ENCODE measurements around the gene TPD52L1. TPM values are rescaled to one million over a fixed set of nuclear protein-coding genes. Genes with fewer than 3 reads are reported as not detected.

The TPD52L1 gene
- total and polyA plus RNA-seq, 4 donors: 15.6 to 43.5 (median 16.7) TPM

GRCh38 chr6:125246566-125246965, 93.0 kb downstream of the TPD52L1 start:
- H3K4me3 ChIP-seq: no peak overlapping the region
- DNase-seq: no peak
- no peak for ATAC-seq (ENCODE audit: insufficient read depth, low FRiP score)
- H3K4me1 ChIP-seq (ENCODE audit: control insufficient read depth in 5 of 5, insufficient read depth in 5 of 5, low read length in 5 of 5): peaks cover 0 to 3% (median 1%) of the 10 kb centered on the region in 5 donors
- peaks cover 0 to 2% (median under 1%) of the 10 kb centered on the region in 4 donors for H3K9me3 ChIP-seq (ENCODE audit: control insufficient read depth in 4 of 4, insufficient read depth in 3 of 4, low read length in 3 of 4)
- TF ChIP-seq CTCF (IDR thresholded peaks at IDR 0.05; ENCODE audit: control extremely low read depth, extremely low read depth): no peak
- no peaks in the 10 kb centered on the region for H3K27me3 ChIP-seq (ENCODE audit: control insufficient read depth in 3 of 3, insufficient read depth in 3 of 3, low read length in 2 of 3)
- no peak overlapping the region for H3K27ac ChIP-seq (ENCODE audit: low read depth in 1 of 2, low read length in 1 of 2)
- no peaks in the 10 kb centered on the region for H3K36me3 ChIP-seq (ENCODE audit: control insufficient read depth in 4 of 4, insufficient read depth in 4 of 4, low read length in 4 of 4)
- no peak overlapping the region for H3K9ac ChIP-seq (ENCODE audit: insufficient read depth in 1 of 2, low read length in 2 of 2)

GRCh38 chr6:125248136-125248535, 94.6 kb downstream of the TPD52L1 start:
- H3K4me3 ChIP-seq: no peak overlapping the region
- TF ChIP-seq CTCF (IDR thresholded peaks at IDR 0.05; ENCODE audit: control extremely low read depth, extremely low read depth): no peak
- no peak overlapping the region for H3K9ac ChIP-seq (ENCODE audit: insufficient read depth in 1 of 2, low read length in 2 of 2)
- H3K4me1 ChIP-seq (ENCODE audit: control insufficient read depth in 5 of 5, insufficient read depth in 5 of 5, low read length in 5 of 5): peaks cover 0 to 8% (median 3%) of the 10 kb centered on the region in 5 donors
- no peaks in the 10 kb centered on the region for H3K36me3 ChIP-seq (ENCODE audit: control insufficient read depth in 4 of 4, insufficient read depth in 4 of 4, low read length in 4 of 4)
- no peak for DNase-seq
- H3K27ac ChIP-seq (ENCODE audit: low read depth in 1 of 2, low read length in 1 of 2): no peak overlapping the region
- no peak for ATAC-seq (ENCODE audit: insufficient read depth, low FRiP score)
- peaks cover 0 to 2% (median under 1%) of the 10 kb centered on the region in 4 donors for H3K9me3 ChIP-seq (ENCODE audit: control insufficient read depth in 4 of 4, insufficient read depth in 3 of 4, low read length in 3 of 4)
- no peaks in the 10 kb centered on the region for H3K27me3 ChIP-seq (ENCODE audit: control insufficient read depth in 3 of 3, insufficient read depth in 3 of 3, low read length in 2 of 3)
- WGBS, 2 donors: 95 to 98% methylated on average over 7 of the region's 7 CpGs

- Histone ChIP-seq H3K9ac (ENCODE audit: insufficient read depth in 1 of 2, low read length in 2 of 2) (no peak overlapping the region), H3K27ac (ENCODE audit: low read depth in 1 of 2, low read length in 1 of 2) (no peak overlapping the region), H3K9me3 (ENCODE audit: control insufficient read depth in 4 of 4, insufficient read depth in 3 of 4, low read length in 3 of 4) (peaks cover 0 to 2% (median 0%) of the 10 kb centered on the region in 4 donors), H3K27me3 (ENCODE audit: control insufficient read depth in 3 of 3, insufficient read depth in 3 of 3, low read length in 2 of 3) (no peaks in the 10 kb centered on the region), H3K4me1 (ENCODE audit: control insufficient read depth in 5 of 5, insufficient read depth in 5 of 5, low read length in 5 of 5) (peaks cover 0 to 8% (median 3%) of the 10 kb centered on the region in 5 donors), H3K36me3 (ENCODE audit: control insufficient read depth in 4 of 4, insufficient read depth in 4 of 4, low read length in 4 of 4) (no peaks in the 10 kb centered on the region), H3K4me3 (no peak overlapping the region)
- WGBS, 2 donors: 92 to 93% methylated on average over 1 of the region's 1 CpG
- DNase-seq (no peak), ATAC-seq (ENCODE audit: insufficient read depth, low FRiP score) (no peak)
- TF ChIP-seq CTCF (IDR thresholded peaks at IDR 0.05; ENCODE audit: control extremely low read depth, extremely low read depth): no peak
Observed at GRCh38 chr6:125250511-125250910, 96.9 kb downstream of the TPD52L1 start.

Measured in lung (tissue), 12 donors.